ENCODE results near the gene ZNF543. TPM values are rescaled to one million over a fixed set of nuclear protein-coding genes. Genes with fewer than 3 reads are reported as not detected.
A peak's percentile ranks its signal among the peaks of the same experiment; 100 is the strongest.

ZNF543 gene
- total RNA-seq, 4 donors from 2014 or later, result 5.8 to 11.5 (median 8.3) TPM

- Histone ChIP-seq H3K4me3 (no peak overlapping the region), H3K9me3 (no peaks in the 10 kb centered on the region), H3K27ac (no peak overlapping the region), H3K27me3 (no peaks in the 10 kb centered on the region), H3K4me1 (no peaks in the 10 kb centered on the region), H3K36me3 (no peaks in the 10 kb centered on the region)
- in situ Hi-C loops (cut with MboI; ENCODE audit: low sequenced_read_pairs in 4 of 4) (no loop called here), intact Hi-C loops (cut with DNase I; ENCODE audit: low total_unique reads) (no loop called here)
- TF ChIP-seq POLR2A (IDR thresholded peaks at IDR 0.05), result no peak
- TF ChIP-seq CTCF (IDR thresholded peaks at IDR 0.05 in 4 of 5, conservative IDR thresholded peaks at IDR 0.05 in 1 of 5), result no peak
- DNase-seq (no peak), ATAC-seq (no peak)
Measured at GRCh38 chr19:57314146-57314545, 6.1 kb upstream of the ZNF543 start.

- H3K4me3 ChIP-seq, result peak overlapping the region; percentile 34 to 47 (median 44)
- no peaks in the 10 kb centered on the region for H3K36me3 ChIP-seq
- H3K27ac ChIP-seq, result peak overlapping the region; percentile 33 to 71 (median 50)
- in situ Hi-C loops (cut with MboI; ENCODE audit: low sequenced_read_pairs in 4 of 4), result no loop called here
- TF ChIP-seq POLR2A (IDR thresholded peaks at IDR 0.05), result no peak
- no peak for TF ChIP-seq CTCF (IDR thresholded peaks at IDR 0.05 in 4 of 5, conservative IDR thresholded peaks at IDR 0.05 in 1 of 5)
- intact Hi-C loops (cut with DNase I; ENCODE audit: low total_unique reads), result loop anchor here (2.0 kb wide), 1 partner anchor 15 kb away; no protein-coding TSS in a partner anchor
- no peaks in the 10 kb centered on the region for H3K27me3 ChIP-seq
- peak in 1 of 2 donors; percentile 21 for ATAC-seq
- DNase-seq, result peak in 1 of 2 donors; percentile 38
- H3K9me3 ChIP-seq, result no peaks in the 10 kb centered on the region
- H3K4me1 ChIP-seq, result peaks cover 15 to 19% of the 10 kb centered on the region in 2 donors
Measured at GRCh38 chr19:57317503-57317902, 2.8 kb upstream of the ZNF543 start.

DNA sequence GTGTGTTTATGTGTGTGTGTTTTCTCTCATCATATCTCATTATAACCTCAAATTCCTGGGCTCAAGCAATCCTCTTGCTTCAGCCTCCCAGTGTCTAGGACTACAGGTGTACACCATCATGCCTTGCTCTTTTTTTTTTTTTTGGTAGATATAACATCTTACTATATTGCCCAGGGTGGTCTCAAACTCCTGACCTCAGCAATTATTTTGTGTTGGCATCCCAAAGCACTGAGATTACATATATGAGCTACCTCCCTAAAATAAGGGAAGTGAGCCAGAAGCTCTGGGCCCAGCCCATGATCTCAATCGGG is 448 bp upstream of the ZNF543 start:
- no peaks in the 10 kb centered on the region for H3K9me3 ChIP-seq
- ATAC-seq (peak; percentile 38 to 43), DNase-seq (no peak)
- H3K27ac ChIP-seq, result peak overlapping the region; percentile 87 to 98 (median 91)
- in situ Hi-C loops (cut with MboI; ENCODE audit: low sequenced_read_pairs in 4 of 4), result no loop called here
- TF ChIP-seq CTCF (IDR thresholded peaks at IDR 0.05 in 4 of 5, conservative IDR thresholded peaks at IDR 0.05 in 1 of 5), result no peak
- TF ChIP-seq POLR2A (IDR thresholded peaks at IDR 0.05), result no peak
- H3K27me3 ChIP-seq, result no peaks in the 10 kb centered on the region
- H3K4me1 ChIP-seq, result peaks cover 18 to 19% of the 10 kb centered on the region in 2 donors
- H3K4me3 ChIP-seq, result peak overlapping the region; percentile 65 to 99 (median 91)
- peaks cover 0 to 20% of the 10 kb centered on the region in 2 donors for H3K36me3 ChIP-seq
- intact Hi-C loops (cut with DNase I; ENCODE audit: low total_unique reads), result loop anchor here (1.0 to 2.0 kb wide), 4 partner anchors 19 to 69 kb away; partner anchors contain the start of genes TRAPPC2B, ZNF460, ZNF547 and ZNF548

DNA sequence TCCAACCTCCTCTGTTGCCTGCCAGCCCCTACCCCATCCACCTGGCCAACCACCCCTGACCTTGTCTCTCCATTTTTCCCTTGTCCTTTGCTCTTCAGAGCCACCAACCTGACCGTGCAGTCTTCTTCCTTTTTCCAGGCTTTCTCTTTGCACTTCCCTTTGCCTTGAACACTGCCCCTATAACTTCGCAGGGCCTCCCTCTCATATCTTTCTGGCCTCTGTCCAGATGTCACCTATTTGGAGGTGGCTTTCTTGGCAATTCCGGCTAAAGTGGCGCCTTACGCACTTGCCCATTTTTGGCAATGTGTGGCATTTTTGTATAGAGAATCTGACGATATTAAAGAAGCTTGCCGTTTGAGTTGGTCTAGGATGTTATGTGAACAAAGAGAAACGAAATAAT is 844 bp downstream of the ZNF543 start:
- peaks cover 0 to 32% of the 10 kb centered on the region in 2 donors for H3K36me3 ChIP-seq
- peak overlapping the region; percentile 65 to 99 (median 91) for H3K4me3 ChIP-seq
- H3K9me3 ChIP-seq, result no peaks in the 10 kb centered on the region
- no peak for ATAC-seq
- intact Hi-C loops (cut with DNase I; ENCODE audit: low total_unique reads), result loop anchor here (2.0 kb wide), 1 partner anchor 18 kb away; no protein-coding TSS in a partner anchor
- H3K27me3 ChIP-seq, result no peaks in the 10 kb centered on the region
- H3K4me1 ChIP-seq, result peaks cover 18 to 19% of the 10 kb centered on the region in 2 donors
- H3K27ac ChIP-seq, result peak overlapping the region; percentile 87 to 98 (median 91)
- TF ChIP-seq CTCF (IDR thresholded peaks at IDR 0.05 in 4 of 5, conservative IDR thresholded peaks at IDR 0.05 in 1 of 5) (no peak), POLR2A (IDR thresholded peaks at IDR 0.05) (no peak)
- DNase-seq, result no peak
- in situ Hi-C loops (cut with MboI; ENCODE audit: low sequenced_read_pairs in 4 of 4), result no loop called here

DNA sequence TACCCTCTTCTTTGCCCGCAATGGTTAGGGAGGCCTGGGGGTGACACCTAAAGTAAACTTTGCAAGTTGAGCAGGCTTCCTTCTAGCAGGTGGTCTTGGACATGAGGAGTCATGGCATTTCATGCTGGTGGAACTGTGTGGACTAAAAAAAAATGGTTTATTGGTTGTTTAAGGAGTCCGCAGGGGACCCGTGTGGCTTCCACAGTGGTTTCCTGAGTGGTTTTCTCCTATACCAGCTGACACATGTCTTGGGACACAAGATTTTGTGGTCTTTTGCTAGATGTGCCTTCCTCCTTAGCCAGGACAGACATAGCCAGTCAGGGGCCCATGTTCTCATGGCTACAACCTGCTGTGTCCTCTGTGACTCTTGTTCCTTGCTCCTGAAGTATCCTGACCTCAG is 1.5 kb downstream of the ZNF543 start:
- intact Hi-C loops (cut with DNase I; ENCODE audit: low total_unique reads), result loop anchor here (2.0 kb wide), 1 partner anchor 17 kb away; no protein-coding TSS in a partner anchor
- H3K27ac ChIP-seq, result peak overlapping the region in 3 of 4 donors; percentile 87 to 98 (median 90)
- DNase-seq, result no peak
- in situ Hi-C loops (cut with MboI; ENCODE audit: low sequenced_read_pairs in 4 of 4), result no loop called here
- peak overlapping the region; percentile 65 to 99 (median 91) for H3K4me3 ChIP-seq
- H3K9me3 ChIP-seq, result no peaks in the 10 kb centered on the region
- H3K4me1 ChIP-seq, result peaks cover 18 to 19% of the 10 kb centered on the region in 2 donors
- TF ChIP-seq CTCF (IDR thresholded peaks at IDR 0.05 in 4 of 5, conservative IDR thresholded peaks at IDR 0.05 in 1 of 5), result no peak
- no peak for TF ChIP-seq POLR2A (IDR thresholded peaks at IDR 0.05)
- H3K27me3 ChIP-seq, result no peaks in the 10 kb centered on the region
- ATAC-seq, result no peak
- H3K36me3 ChIP-seq, result peaks cover 0 to 39% of the 10 kb centered on the region in 2 donors

Measured in gastrocnemius medialis (tissue), 4 donors.